Dendritic cell treated with granulocyte-macrophage colony-stimulating factor and Interleukin-4, amounts not matched to agents 40 ng/mL and 50 ng/mL, for 4 days (primary cell): ENCODE results near the gene ECSIT.

Source experiments
- H3K27ac Mint-ChIP-seq: one replicate; pipeline ENCODE4 v1.8.0; 2022; ENCODE audit warnings: mild to moderate bottlenecking, mixed read lengths
- H3K27me3 Mint-ChIP-seq: one replicate; pipeline ENCODE4 v1.8.0; 2022; ENCODE audit warnings: mild to moderate bottlenecking, mixed read lengths
- H3K36me3 Mint-ChIP-seq: one replicate; pipeline ENCODE4 v1.8.0; 2022; ENCODE audit warnings: low read depth, mixed read lengths
- H3K4me1 Mint-ChIP-seq: one replicate; pipeline ENCODE4 v1.8.0; 2022; ENCODE audit warnings: low read depth, mixed read lengths
- H3K4me3 Mint-ChIP-seq: one replicate; pipeline ENCODE4 v1.8.0; 2022; ENCODE audit warnings: mild to moderate bottlenecking, moderate library complexity, mixed read lengths
- H3K9me3 Mint-ChIP-seq: one replicate; pipeline ENCODE4 v1.8.0; 2022; ENCODE audit warnings: mixed read lengths
- intact Hi-C: fragments of 100-400 bp; cut with micrococcal nuclease; formaldehyde crosslinking; loops from one replicate; pipeline ENCODE4 v1.15.0; 2022

ECSIT gene

DNA sequence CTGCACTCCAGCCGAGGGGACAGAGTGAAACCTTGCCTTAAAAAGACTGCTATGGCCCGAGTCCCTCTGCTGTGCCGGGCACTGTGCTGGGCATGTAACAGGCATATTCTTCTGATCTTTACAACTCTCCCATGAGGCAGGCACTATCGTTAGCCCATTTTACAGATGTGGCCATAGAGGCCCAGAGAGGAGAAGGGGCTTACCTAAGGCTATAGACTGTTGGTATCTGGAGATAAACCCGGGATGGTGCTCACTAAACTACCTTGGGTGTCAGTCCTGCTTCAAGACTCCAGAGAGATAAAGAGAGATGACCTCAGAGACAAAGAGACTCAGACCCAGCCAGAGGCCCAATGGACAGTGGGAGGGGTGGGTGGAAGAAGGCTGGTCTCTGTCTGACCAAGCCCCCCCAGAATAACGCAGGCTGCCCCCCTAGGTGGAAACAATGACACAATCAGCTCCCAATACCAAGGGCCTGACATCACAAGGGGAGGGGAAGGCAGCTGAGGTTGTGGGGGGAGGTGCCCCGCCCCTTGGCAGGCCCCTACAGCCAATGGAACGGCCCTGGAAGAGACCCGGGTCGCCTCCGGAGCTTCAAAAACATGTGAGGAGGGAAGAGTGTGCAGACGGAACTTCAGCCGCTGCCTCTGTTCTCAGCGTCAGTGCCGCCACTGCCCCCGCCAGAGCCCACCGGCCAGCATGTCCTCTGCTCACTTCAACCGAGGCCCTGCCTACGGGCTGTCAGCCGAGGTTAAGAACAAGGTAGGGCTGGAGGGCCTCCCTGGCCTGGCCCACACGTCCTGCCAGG lies 9.5 kb upstream of the ECSIT start, which contains the start of gene CNN1:
Gene CNN1, plus strand, starts transcription at position 620 of the 805 bp plus-strand sequence. Its CDS starts 77 bp downstream, at position 697.
- Mint-ChIP-seq H3K27ac (no peak within 1 kb of the TSS), H3K4me3 (no peak within 1 kb of the TSS), H3K4me1 (peaks cover 18% of the 10 kb centered on the region), H3K9me3 (peaks cover 10% of the 10 kb centered on the region), H3K27me3 (peaks cover 38% of the 10 kb centered on the region), H3K36me3 (no peaks in the 10 kb centered on the region)
- intact Hi-C loops, result loop anchor here (2.0 kb wide), 1 partner anchor 48 kb away; no protein-coding TSS in a partner anchor

GRCh38 chr19:11535792-11536595 lies 7.1 kb upstream of the ECSIT start:
- intact Hi-C loops, result no loop called here
- Mint-ChIP-seq H3K4me3 (peak overlapping the region; percentile 17), H3K36me3 (no peaks in the 10 kb centered on the region), H3K27ac (peak overlapping the region; percentile 64), H3K27me3 (peaks cover 31% of the 10 kb centered on the region), H3K9me3 (peaks cover 10% of the 10 kb centered on the region), H3K4me1 (peaks cover 18% of the 10 kb centered on the region)

DNA sequence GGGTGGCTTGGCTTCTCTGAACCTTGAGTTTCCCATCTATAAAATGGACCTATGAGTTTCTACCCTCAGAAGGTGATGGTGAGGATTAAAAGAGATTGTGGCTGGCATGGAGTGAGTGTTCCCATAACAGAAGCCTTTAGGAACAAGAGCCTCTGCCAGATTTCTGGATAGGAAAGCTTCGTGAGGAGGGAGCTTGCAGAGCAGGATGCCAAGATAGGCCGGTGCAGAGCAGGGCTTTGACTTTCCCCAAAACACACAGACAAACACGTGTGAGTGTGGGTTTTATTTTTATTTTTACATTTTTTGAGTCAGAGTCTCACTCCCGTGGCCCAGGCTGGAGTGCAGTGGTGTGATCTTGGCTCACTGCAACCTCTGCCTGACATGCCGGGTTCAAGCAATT lies 6.0 kb upstream of the ECSIT start:
- Mint-ChIP-seq H3K4me3 (no peak overlapping the region), H3K9me3 (peaks cover 10% of the 10 kb centered on the region), H3K27me3 (peaks cover 23% of the 10 kb centered on the region), H3K4me1 (peaks cover 18% of the 10 kb centered on the region), H3K36me3 (no peaks in the 10 kb centered on the region), H3K27ac (peak overlapping the region; percentile 64)
- intact Hi-C loops, result no loop called here

GRCh38 chr19:11534538-11534937 lies 5.6 kb upstream of the ECSIT start:
- peak overlapping the region; percentile 60 for H3K27ac Mint-ChIP-seq
- peaks cover 21% of the 10 kb centered on the region for H3K27me3 Mint-ChIP-seq

DNA sequence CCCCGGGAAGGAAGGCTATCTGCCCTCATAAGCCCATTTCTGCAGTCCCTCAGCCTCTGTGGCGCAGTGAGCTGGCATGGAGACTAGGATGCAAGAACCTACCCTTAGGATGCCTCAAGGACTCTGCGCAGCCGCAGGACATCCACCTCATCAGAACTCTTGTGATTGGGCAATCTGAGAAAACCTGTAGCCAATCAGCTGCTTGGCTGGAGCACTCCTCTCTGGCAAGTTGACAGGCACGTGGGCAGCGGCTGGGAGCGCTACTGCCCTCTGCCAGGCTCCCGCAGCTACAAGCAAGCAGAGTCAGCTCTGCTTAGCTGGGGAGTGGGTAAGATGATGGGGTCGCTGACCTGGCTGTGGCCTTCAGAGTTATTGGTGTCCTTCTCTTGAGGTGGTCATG lies 1.5 kb upstream of the ECSIT start:
- Mint-ChIP-seq H3K27me3 (no peaks in the 10 kb centered on the region), H3K27ac (no peak overlapping the region), H3K9me3 (peaks cover 10% of the 10 kb centered on the region), H3K4me1 (peaks cover 30% of the 10 kb centered on the region), H3K36me3 (peaks cover 18% of the 10 kb centered on the region), H3K4me3 (no peak overlapping the region)
- intact Hi-C loops, result no loop called here

More at GRCh38 chr19:11534538-11534937, 5.6 kb upstream of the ECSIT start:
- Mint-ChIP-seq H3K9me3 (peaks cover 10% of the 10 kb centered on the region), H3K4me1 (peaks cover 18% of the 10 kb centered on the region), H3K36me3 (no peaks in the 10 kb centered on the region), H3K4me3 (no peak overlapping the region)
- intact Hi-C loops, result no loop called here

DNA sequence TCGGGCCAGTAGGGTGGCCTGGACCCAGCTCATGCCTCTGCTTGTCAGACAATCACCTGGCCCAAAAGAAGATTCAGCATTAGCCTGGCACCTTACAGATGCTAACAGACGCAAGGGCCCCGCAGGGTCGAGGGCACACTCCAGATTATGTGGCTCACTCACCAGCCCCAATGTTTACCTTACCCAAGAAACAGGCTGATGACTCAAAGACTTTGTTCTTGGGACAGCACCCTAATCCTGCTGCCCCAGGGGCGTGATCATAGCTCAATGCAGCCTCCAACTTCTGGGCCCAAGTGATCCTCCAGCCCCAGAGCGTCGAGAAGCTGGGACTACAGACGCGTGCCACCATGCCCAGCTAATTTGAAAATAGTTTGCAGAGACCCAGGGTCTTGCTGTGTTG lies 9.8 kb downstream of the ECSIT start:
- Mint-ChIP-seq H3K27me3 (no peaks in the 10 kb centered on the region), H3K4me1 (no peaks in the 10 kb centered on the region), H3K36me3 (peaks cover 96% of the 10 kb centered on the region), H3K27ac (no peak overlapping the region), H3K9me3 (no peaks in the 10 kb centered on the region), H3K4me3 (no peak overlapping the region)
- intact Hi-C loops, result no loop called here

GRCh38 chr19:11513946-11514345 lies 15.0 kb downstream of the ECSIT start:
- no peaks in the 10 kb centered on the region for H3K9me3 Mint-ChIP-seq
- no peaks in the 10 kb centered on the region for H3K27me3 Mint-ChIP-seq
- no peak overlapping the region for H3K27ac Mint-ChIP-seq
- intact Hi-C loops, result no loop called here
- H3K4me3 Mint-ChIP-seq, result no peak overlapping the region
- H3K36me3 Mint-ChIP-seq, result peaks cover 90% of the 10 kb centered on the region
- H3K4me1 Mint-ChIP-seq, result peaks cover 8% of the 10 kb centered on the region

- Mint-ChIP-seq H3K36me3 (peaks cover 63% of the 10 kb centered on the region), H3K4me1 (peaks cover 23% of the 10 kb centered on the region), H3K27me3 (no peaks in the 10 kb centered on the region), H3K27ac (no peak overlapping the region), H3K9me3 (no peaks in the 10 kb centered on the region), H3K4me3 (no peak overlapping the region)
- intact Hi-C loops, result no loop called here
Observed at GRCh38 chr19:11510444-11510843, 18.5 kb downstream of the ECSIT start.

DNA sequence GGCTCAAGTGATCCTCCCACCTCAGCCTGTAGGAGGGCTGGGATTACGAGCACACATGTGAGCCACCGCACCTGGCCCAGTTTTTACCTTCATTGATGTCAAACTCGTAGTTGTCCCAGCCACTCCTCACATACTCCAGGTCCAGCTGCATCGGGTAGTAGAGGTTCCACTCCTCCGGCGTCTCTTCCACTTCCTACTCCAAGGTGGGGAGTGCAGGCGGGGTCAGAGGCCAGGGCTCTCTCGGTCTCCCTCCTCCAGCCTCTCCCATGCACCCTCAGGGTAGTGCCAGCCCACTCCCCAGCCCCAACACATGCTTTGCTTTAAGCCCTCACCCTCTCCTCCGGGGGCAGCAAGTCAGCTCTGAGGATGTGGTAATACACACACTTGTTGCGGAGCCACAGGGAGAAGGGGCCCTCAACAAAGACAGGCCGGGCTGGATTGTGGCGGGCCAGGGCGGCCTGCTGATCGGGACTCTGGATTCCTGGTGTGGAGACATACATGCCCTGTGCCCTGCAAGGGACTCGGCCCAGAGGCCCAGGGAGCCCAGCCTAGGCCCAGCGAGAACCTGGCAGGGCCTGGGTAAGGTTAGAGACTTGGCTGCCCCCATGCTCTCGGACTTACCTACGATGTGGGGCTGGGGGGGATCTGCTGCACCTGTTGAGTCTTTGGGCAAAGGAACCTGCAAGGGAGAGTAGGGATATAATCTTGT lies 21.4 kb downstream of the ECSIT start:
- H3K4me3 Mint-ChIP-seq, result no peak overlapping the region
- H3K27me3 Mint-ChIP-seq, result no peaks in the 10 kb centered on the region
- peaks cover 34% of the 10 kb centered on the region for H3K36me3 Mint-ChIP-seq
- peaks cover 31% of the 10 kb centered on the region for H3K4me1 Mint-ChIP-seq
- intact Hi-C loops, result no loop called here
- no peaks in the 10 kb centered on the region for H3K9me3 Mint-ChIP-seq
- no peak overlapping the region for H3K27ac Mint-ChIP-seq

- Mint-ChIP-seq H3K4me1 (peaks cover 31% of the 10 kb centered on the region), H3K27me3 (no peaks in the 10 kb centered on the region), H3K9me3 (no peaks in the 10 kb centered on the region), H3K27ac (peak overlapping the region; percentile 80), H3K4me3 (no peak overlapping the region), H3K36me3 (peaks cover 28% of the 10 kb centered on the region)
- intact Hi-C loops, result no loop called here
Observed at GRCh38 chr19:11506967-11507366, 22.0 kb downstream of the ECSIT start.

GRCh38 chr19:11506101-11506555 lies 22.8 kb downstream of the ECSIT start:
- intact Hi-C loops, result no loop called here
- H3K4me3 Mint-ChIP-seq, result peak overlapping the region; percentile 74
- H3K27me3 Mint-ChIP-seq, result no peaks in the 10 kb centered on the region
- no peaks in the 10 kb centered on the region for H3K9me3 Mint-ChIP-seq
- H3K36me3 Mint-ChIP-seq, result peaks cover 26% of the 10 kb centered on the region
- peak overlapping the region; percentile 80 for H3K27ac Mint-ChIP-seq
- H3K4me1 Mint-ChIP-seq, result peaks cover 26% of the 10 kb centered on the region

DNA sequence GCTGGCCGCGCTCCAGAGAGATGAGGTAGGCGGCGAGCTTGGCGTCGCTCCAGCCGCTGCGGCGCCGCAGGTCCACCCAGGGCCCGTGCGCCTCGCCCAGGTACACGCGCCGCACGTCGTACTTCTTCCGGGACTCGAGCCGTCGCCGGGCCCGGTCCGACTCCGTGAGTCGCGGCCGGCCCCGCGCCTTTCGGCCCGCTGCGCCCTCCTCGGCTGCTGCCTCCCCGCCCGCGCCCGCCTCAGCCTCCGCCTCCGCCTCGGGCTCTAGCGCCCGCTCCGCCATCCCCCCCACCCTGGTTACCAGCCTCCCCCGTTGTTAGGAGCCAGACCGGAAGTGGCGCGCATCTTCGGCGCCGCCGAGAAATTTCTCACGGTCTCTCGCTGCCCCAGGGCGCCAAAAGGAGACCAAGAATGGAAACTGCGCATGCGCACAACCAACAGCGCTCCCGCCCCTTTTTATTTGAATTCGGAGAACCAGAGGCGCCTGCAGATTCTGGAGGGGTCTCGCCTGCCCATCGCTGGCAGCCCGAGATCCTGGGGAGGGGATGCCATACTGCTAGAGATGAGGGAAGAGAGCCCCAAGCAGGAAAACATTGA lies 23.3 kb downstream of the ECSIT start, which contains the start of gene ZNF653:
Gene ZNF653, minus strand, starts transcription at position 336 of the 597 bp plus-strand sequence. Its CDS starts 53 bp downstream, at position 283.
- Mint-ChIP-seq H3K4me3 (peak within 1 kb of the TSS; percentile 74), H3K4me1 (peaks cover 23% of the 10 kb centered on the region), H3K36me3 (peaks cover 26% of the 10 kb centered on the region), H3K27ac (peak within 1 kb of the TSS; percentile 80), H3K27me3 (no peaks in the 10 kb centered on the region), H3K9me3 (no peaks in the 10 kb centered on the region)
- intact Hi-C loops, result loop anchor here (1.0 to 2.0 kb wide), 2 partner anchors 23 to 70 kb away; partner anchors contain the start of genes ECSIT, ODAD3 and PRKCSH

DNA sequence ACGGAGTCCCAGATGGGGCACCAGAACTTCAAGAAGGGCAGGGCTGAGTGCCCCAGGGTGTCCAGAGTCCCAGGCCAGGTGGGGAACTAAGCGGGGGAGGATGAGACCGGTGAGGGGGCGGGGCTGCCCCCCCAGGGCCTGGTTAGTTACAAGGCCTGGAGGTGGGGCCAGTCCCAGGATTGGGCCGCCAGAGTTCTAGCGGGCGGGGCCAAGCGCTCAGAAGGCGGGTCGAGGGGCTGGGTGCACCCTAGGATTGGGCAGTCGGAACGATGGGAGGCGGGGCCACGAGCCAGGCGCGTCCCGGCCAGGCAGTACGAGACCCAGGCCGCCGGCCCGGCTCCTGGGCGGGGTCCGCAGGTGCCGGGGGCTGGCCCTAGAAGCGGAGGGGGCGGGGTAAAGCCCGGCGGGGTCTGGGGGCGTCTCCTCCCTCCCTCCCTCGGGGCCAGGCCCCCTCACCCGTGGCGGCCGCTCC lies 23.9 kb downstream of the ECSIT start:
- Mint-ChIP-seq H3K27me3 (no peaks in the 10 kb centered on the region), H3K4me3 (peak overlapping the region; percentile 74), H3K36me3 (peaks cover 23% of the 10 kb centered on the region), H3K9me3 (no peaks in the 10 kb centered on the region), H3K4me1 (peaks cover 23% of the 10 kb centered on the region), H3K27ac (peak overlapping the region; percentile 80)
- intact Hi-C loops, result loop anchor here (1.0 to 2.0 kb wide), 2 partner anchors 24 to 70 kb away; partner anchors contain the start of genes ECSIT, ODAD3 and PRKCSH
